NCI-H1092 (cell line): ENCODE results near the gene ANTXR2.
A peak's percentile ranks its signal among the peaks of the same experiment; 100 is the strongest.

Source experiments
- DNase-seq: peaks from one replicate; lab custom pipeline; 2025; lab: John Stamatoyannopoulos, UW

The ANTXR2 gene

GRCh38 chr4:80092088-80092487, 19.1 kb upstream of the ANTXR2 start:
- DNase-seq, result no peak

GRCh38 chr4:80091688-80092087, 18.7 kb upstream of the ANTXR2 start:
- DNase-seq, result no peak

- DNase-seq, result no peak
These were observed 18.2 kb upstream of the ANTXR2 start for GRCh38 chr4:80091184-80091583.

- no peak for DNase-seq
These were observed 17.1 kb upstream of the ANTXR2 start for GRCh38 chr4:80090090-80090489.

GRCh38 chr4:80088471-80088870, 15.4 kb upstream of the ANTXR2 start:
- DNase-seq, result no peak

GRCh38 chr4:80086296-80086695, 13.3 kb upstream of the ANTXR2 start:
- no peak for DNase-seq

GRCh38 chr4:80085081-80085480, 12.1 kb upstream of the ANTXR2 start:
- no peak for DNase-seq

- no peak for DNase-seq
These were observed 9.7 kb upstream of the ANTXR2 start for GRCh38 chr4:80082693-80083092.

- DNase-seq, result no peak
These were observed 8.5 kb upstream of the ANTXR2 start for GRCh38 chr4:80081566-80081965.

- no peak for DNase-seq
These were observed 6.4 kb upstream of the ANTXR2 start for GRCh38 chr4:80079255-80079923.

- DNase-seq, result no peak
These were observed 5.5 kb upstream of the ANTXR2 start for GRCh38 chr4:80078346-80079092.

- DNase-seq, result no peak
These were observed 4.6 kb upstream of the ANTXR2 start for GRCh38 chr4:80077639-80078038.

GRCh38 chr4:80076681-80077080, 3.7 kb upstream of the ANTXR2 start:
- no peak for DNase-seq

GRCh38 chr4:80075995-80076675, 3.1 kb upstream of the ANTXR2 start:
- no peak for DNase-seq

GRCh38 chr4:80074651-80075050, 1.6 kb upstream of the ANTXR2 start:
- DNase-seq, result no peak

GRCh38 chr4:80074069-80074468, 1.0 kb upstream of the ANTXR2 start:
- DNase-seq, result no peak

- DNase-seq, result no peak
These were observed 512 bp upstream of the ANTXR2 start for GRCh38 chr4:80073473-80074008.

GRCh38 chr4:80072228-80072743, 743 bp downstream of the ANTXR2 start:
- peak; percentile 21 for DNase-seq

- DNase-seq, result no peak
These were observed 1.3 kb downstream of the ANTXR2 start for GRCh38 chr4:80071604-80072227.

- DNase-seq, result no peak
These were observed 2.0 kb downstream of the ANTXR2 start for GRCh38 chr4:80070880-80071603.
